T follicular helper cell (primary cell): ENCODE results near the gene TIA1.
"Not testable (repeated sequence)": the region's sequence is repeated elsewhere in the genome, so short reads cannot be mapped to it uniquely, and the experiment has no call there.

Experiments used
- DNase-seq: peaks from one replicate; pipeline ENCODE4 v3.0.0-alpha.2; 2020; ENCODE audit warnings: low read depth
- total RNA-seq, 2 experiments: gene quantifications; one replicate each; lab custom pipeline; 2026; lab: John Stamatoyannopoulos, UW

Gene TIA1
- 111 to 139 reads per million in 2 experiments for total RNA-seq

DNA sequence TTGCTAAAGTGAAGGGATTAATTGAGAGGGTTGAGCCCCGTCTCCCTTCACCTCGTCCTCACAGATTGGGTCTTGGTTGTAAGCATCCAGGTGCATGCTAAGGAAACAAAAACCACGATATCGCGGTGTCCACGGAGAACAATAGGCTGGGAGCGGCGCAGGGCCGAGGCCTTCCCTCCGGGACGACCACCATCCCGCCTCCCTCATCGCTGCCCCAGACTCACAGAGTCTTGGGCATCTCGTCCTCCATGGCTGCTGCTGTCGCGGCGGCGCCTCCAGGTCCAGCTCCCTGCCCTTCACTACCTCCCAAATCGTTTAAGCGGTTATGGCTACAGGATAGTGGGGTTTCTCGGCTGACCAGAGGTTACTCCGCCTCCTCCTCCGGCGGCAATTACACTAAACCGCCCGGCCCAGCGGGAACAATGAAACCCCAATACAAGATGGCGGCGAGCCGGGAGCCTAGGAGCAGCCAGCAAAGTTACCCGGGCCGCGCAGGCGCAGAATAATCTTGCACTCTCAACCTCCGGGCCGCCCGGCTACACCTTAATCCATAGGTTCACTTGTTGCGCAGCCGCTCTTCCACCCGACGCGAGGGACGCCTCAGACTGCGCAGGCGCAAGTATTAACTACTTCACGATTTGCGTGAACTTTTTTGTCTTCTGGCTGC lies at the start of gene TIA1:
Gene TIA1, minus strand, starts transcription at position 448 of the 667 bp plus-strand sequence. Its CDS starts 198 bp downstream, at position 250.
- DNase-seq = peak; percentile 98

GRCh38 chr2:70297828-70298227 lies 49.4 kb upstream of the TIA1 start:
- not testable (repeated sequence) for DNase-seq

DNA sequence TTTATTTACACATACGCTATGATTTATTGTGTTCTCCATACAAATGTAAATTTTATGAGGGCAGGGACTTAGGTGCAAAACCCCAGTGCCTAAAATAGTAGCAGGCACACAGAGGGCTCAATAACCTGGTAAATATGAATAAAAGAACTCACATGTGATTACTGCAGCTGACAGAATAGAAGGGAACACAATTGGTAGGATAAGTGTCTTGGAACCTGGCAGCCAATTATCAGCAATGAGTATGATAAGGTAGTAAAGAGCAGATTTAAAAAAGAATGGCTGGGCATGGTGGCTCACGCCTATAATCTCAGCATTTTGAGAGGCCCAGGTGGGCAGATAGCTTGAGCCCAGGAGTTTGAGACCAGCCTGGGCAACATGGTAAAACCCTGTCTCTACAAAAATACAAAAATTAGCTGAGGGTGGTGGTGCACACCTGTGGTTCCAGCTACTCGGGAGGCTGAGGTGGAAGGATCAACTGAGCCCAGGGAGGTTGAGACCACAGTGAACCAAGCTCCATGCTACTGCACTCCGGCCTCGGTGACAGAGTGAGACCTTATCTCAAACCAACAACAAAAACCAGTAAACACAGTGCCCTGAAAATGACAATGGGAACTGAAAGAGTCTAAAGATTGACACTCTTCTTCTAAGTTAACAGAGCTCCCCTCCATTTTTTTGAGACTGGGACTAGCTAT lies 35.2 kb upstream of the TIA1 start:
- DNase-seq = no peak

DNA sequence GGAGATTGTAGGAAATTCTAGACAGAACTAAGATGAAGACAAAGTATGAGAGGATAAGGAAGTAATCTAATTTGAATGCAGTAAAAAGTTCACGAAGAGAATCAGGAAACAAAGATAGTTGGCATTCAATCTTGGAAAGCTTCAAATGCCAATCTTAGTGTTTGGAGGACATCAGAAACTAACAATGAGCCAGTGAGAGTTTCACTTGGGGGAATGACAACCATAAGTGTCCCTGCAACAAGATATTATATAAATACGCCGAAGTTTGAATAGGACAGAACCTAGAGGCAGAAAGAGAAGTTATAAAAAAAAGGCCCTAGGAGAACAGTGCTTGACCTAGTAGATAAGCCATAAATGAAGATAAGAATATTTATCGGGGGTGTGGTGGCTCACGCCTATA lies 34.0 kb upstream of the TIA1 start:
- no peak for DNase-seq

DNA sequence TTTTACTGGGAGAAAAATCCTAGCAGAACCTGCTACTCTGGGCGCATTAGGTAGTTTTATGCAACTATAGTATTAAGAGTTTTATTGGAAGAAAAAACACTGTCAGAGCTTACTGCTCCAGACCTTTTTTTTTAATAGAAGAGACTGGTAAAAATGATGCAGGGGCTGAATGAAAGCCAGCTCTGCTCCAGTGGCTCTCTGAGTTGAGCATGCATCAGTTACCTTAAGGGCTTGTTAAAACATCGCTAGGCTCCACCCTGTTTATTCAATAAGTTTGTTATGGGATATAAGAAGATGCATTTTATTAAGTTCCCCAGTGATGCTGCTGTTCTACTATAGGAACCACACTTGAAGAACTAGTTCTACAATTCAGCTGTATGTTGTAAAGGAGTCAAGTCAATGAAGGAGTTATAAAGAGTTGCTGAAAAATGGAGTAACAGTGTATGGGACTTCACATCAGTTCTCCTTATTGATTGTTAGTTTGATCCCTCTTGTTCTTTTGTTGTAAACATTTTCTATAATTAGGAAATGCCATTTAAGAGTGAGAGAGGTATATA lies 31.9 kb upstream of the TIA1 start:
- DNase-seq = no peak

DNA sequence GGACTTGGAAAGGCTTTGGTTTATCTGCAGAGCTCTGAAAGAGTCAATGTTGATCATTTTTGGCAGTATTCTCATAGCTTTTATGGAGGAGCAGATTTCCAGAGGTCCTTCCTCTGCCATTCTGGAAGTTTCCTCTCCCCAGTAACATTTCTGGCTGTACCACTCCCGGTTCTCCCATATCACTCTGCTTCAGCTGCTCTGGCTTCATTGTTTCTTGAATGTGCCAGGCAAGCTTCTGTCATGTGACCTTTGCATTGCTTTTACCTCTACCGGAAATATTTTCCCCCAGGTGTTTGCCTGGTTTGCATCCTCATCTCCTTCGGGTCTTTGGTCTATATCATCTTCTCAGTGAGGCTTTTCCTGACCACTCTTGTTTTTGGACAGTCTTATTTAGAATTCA lies 21.9 kb upstream of the TIA1 start:
- DNase-seq = no peak

- not testable (repeated sequence) for DNase-seq
Measured at GRCh38 chr2:70269422-70270302, 21.2 kb upstream of the TIA1 start.

- not testable (repeated sequence) for DNase-seq
Measured at GRCh38 chr2:70266925-70267324, 18.5 kb upstream of the TIA1 start.

GRCh38 chr2:70261501-70261900 lies 13.1 kb upstream of the TIA1 start:
- DNase-seq = no peak

GRCh38 chr2:70258532-70258875 lies 10.1 kb upstream of the TIA1 start:
- DNase-seq = no peak

GRCh38 chr2:70255637-70256314 lies 7.3 kb upstream of the TIA1 start:
- no peak for DNase-seq

DNA sequence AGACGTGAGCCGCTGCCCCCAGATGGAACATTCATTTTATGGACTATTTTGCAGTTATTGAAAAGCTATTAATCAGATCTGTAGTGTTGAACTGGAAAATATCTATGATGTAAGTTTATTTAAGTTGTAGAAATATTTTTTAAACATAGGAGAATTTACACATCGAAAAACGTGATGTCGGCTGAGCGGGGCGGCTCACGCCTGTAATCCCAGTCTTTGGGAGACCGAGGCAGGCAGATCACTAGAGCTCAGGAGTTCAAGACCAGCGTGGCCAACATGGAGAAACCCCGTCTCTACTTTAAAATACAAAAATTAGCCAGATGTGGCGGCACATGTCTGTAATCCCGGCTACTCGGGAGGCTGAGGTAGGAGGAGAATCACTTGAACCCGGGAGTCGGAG lies 2.0 kb upstream of the TIA1 start:
- no peak for DNase-seq

DNA sequence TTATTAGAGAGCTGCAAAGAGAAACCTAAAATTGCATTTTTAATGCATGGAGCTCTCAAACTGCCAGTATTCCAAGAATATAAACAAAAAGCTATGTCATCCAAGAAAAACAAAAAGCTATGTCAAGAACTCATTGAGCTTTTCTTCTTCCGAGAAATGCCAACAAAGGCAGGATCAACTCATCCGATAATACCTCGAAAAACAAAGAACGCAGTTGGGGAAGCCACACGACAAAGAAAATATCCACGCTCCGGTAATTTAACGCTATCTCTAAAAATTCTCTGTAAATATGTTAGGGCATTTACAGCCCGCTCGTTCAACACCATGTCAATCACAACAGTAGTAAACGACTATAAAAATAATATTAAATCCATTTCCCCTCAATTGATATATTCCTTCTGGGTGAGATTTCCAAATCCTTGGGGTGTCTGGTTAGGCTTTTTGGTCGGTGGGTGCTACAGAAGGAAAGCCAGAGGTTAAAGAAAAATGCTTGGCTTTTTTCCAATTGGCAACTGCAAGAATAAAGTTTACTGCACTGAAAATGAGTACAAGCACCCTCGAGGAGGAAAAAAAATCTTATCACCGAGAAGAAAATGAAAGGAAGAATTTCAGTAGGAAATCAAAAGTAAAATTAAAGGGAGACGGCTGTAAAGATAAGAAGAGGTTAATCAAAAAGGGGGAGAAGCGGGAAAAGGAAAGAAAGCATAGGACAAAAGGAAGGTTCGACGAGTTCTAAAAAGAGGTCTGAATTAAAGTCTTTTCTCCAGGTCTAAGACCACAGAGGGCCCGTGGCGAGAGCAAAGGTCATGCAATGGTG lies 856 bp downstream of the TIA1 start:
- DNase-seq = no peak

DNA sequence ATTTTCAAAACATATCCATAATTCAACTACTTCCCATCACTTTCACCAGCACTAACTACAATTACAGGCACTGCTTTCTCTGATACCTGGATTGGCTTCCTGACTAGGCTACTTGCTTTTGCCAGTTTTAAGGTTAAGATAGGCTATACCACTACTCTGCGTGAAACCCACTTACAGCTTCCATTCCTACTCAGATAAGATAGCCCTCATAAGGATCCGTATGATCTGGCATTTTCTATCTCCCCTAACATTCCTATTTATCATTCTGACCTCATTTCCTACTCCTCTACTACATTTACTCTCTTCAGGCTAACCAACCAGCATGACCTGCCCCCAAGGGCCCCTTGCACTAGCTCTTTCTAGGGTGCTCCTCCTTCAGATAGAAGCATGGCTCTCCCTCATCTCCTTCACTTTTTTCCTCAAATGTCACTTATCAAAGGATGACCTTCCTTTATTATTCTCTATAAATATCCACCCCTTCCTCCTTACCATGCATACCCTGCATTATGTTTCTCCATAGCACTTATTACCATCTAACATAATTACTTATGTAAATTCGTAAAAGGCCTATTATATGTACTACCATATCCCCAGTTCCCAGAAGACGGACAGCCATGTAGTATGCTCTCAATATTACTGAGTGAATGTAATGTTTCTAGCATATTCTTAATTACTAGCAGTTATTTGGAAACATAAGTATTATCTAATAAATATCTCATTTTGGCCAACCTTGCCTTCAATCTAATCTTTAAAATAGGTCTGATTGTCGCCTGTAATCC lies 4.4 kb downstream of the TIA1 start:
- DNase-seq = no peak

- DNase-seq = no peak
Measured at GRCh38 chr2:70242552-70242951, 5.9 kb downstream of the TIA1 start.

- DNase-seq = no peak
Measured at GRCh38 chr2:70241340-70241739, 7.1 kb downstream of the TIA1 start.

DNA sequence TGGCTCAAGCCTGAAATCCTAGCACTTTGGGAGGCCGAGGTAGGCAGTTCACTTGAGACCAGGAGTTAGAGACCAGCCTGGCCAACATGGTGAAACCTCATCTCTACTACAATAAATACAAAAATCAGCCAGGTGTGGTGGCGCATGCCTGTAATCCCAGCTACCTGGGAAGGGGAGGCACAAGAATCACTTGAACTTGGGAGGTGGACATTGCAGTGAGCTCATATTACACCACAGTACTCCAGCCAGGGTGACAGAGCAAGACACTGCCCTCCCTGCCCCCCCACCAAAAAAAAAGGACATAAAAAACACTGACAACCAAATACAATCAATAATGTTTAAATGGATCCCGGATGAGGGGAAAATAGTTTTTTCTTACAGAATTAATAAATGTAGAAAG lies 7.8 kb downstream of the TIA1 start:
- no peak for DNase-seq

GRCh38 chr2:70233926-70234325 lies 14.5 kb downstream of the TIA1 start:
- no peak for DNase-seq

GRCh38 chr2:70226781-70227180 lies 21.6 kb downstream of the TIA1 start:
- DNase-seq = no peak

- DNase-seq = not testable (repeated sequence)
Measured at GRCh38 chr2:70223305-70223704, 25.1 kb downstream of the TIA1 start.
